Nephron (organoid): Measurements from ENCODE around the gene DSCAM.

ENCODE experiments used
- H3K27ac Mint-ChIP-seq, 3 experiments: 2 replicates each; pipeline ENCODE4 v1.8.0; 2020; ENCODE audit warnings: mixed read lengths in 3 of 3, mild to moderate bottlenecking in 2 of 3, moderate library complexity in 1 of 3
- H3K27me3 Mint-ChIP-seq: 2 replicates; pipeline ENCODE4 v1.8.0; 2021; ENCODE audit warnings: low read depth, mild to moderate bottlenecking, moderate library complexity, mixed read lengths
- H3K36me3 Mint-ChIP-seq: 2 replicates; pipeline ENCODE4 v1.8.0; 2020; ENCODE audit warnings: low read depth, mixed read lengths
- H3K4me1 Mint-ChIP-seq: 2 replicates; pipeline ENCODE4 v1.8.0; 2020; ENCODE audit warnings: mixed read lengths
- H3K4me3 Mint-ChIP-seq, 3 experiments: 2 replicates each; pipeline ENCODE4 v1.8.0; 2020; ENCODE audit warnings: mild to moderate bottlenecking in 3 of 3, mixed read lengths in 3 of 3, moderate library complexity in 2 of 3
- H3K9me3 Mint-ChIP-seq: 2 replicates; pipeline ENCODE4 v1.8.0; 2020; ENCODE audit warnings: mixed read lengths
- TF ChIP-seq, protein P1 (sequence below), 3 experiments: fragments of 200-600 bp; sonication (generic); IDR thresholded peaks; one replicate each; pipeline ENCODE4 v1.5.0; 2021; ENCODE audit warnings: antibody characterized with exemption in 3 of 3; ENCODE audit not compliant: unreplicated experiment in 3 of 3

Gene DSCAM

DNA sequence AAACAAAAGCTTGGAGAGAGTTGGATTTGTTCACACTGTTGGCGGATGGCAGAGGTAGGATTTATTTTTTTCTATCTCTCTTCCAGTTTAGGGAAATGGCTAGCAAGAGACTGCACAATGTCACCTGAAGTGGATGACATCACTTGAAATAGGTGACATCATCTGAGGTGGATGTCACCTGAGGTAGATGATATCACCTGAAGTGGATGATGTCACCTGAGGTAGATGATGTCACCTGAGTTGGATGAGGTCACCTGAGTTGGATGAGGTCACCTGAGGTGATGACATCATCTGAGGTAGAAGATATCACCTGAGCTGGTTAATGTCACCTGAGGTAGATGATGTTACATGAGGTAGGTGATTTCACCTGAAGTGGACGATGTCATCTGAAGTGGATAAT is 413.4 kb downstream of the DSCAM start:
- Mint-ChIP-seq H3K27me3 (peaks cover 22% of the 10 kb centered on the region), H3K4me1 (peaks cover 10% of the 10 kb centered on the region), H3K36me3 (no peaks in the 10 kb centered on the region), H3K4me3 (no peak overlapping the region), H3K9me3 (no peaks in the 10 kb centered on the region), H3K27ac (no peak overlapping the region)
- TF ChIP-seq, protein P1, sequence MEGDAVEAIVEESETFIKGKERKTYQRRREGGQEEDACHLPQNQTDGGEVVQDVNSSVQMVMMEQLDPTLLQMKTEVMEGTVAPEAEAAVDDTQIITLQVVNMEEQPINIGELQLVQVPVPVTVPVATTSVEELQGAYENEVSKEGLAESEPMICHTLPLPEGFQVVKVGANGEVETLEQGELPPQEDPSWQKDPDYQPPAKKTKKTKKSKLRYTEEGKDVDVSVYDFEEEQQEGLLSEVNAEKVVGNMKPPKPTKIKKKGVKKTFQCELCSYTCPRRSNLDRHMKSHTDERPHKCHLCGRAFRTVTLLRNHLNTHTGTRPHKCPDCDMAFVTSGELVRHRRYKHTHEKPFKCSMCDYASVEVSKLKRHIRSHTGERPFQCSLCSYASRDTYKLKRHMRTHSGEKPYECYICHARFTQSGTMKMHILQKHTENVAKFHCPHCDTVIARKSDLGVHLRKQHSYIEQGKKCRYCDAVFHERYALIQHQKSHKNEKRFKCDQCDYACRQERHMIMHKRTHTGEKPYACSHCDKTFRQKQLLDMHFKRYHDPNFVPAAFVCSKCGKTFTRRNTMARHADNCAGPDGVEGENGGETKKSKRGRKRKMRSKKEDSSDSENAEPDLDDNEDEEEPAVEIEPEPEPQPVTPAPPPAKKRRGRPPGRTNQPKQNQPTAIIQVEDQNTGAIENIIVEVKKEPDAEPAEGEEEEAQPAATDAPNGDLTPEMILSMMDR (IDR thresholded peaks at IDR 0.05; ENCODE audit: unreplicated experiment in 3 of 3), result no peak

DNA sequence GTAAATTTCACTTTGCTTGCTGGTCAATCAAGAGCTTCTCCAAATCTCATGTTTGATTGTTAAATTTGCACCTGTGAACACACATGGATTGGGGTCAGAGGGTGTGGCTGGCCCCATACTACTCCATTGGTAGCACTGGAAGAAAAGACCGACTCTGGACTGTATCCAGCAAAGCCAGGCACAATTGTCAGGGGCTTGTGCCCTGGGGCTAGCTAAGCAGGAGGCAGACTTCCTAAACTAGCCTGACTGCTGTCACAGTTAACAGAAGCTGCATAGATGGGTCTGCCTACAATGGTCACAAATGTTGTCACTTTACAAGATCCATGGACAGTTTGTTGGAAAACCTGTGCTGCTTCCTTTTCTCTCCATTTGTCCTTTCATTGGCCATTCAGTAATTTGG is 421.0 kb downstream of the DSCAM start:
- Mint-ChIP-seq H3K27me3 (peaks cover 16% of the 10 kb centered on the region), H3K4me3 (no peak overlapping the region), H3K36me3 (no peaks in the 10 kb centered on the region), H3K9me3 (peaks cover 7% of the 10 kb centered on the region), H3K4me1 (no peaks in the 10 kb centered on the region), H3K27ac (no peak overlapping the region)
- TF ChIP-seq, protein P1 (IDR thresholded peaks at IDR 0.05; ENCODE audit: unreplicated experiment in 3 of 3), result no peak

DNA sequence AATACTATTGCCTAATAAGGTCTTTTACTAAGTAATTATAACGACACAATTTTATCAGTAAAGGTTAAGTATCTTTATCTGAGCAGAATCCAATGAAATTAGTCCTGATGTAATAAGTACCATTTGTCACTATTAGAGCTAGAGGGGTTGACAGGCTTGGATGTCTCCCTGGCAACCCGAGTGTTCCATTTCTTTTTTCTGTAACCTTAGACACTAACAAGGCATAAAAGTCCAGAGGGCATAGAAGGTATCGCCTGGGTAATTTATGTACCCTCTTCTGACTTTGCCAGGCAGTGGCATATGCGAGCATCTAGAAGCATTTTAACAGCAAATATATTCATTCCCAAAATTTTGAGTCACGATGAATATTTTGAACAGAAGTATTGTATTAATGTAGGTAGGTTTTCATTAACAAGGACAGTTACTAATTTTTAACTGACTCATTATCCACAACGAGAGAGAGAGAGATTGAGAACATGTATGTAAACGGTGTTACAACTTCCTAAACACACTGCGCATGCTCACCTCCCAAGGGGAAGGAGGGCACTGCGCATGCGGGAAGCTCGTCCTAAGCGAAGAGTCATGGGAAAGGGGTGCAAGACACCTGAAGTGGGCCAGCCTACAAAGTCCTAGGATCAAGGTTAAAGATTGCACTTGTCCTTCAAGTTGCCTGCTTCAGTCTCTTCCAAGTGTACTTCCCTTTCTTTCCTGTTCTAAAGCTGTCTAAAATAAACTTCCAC is 423.9 kb downstream of the DSCAM start:
- no peaks in the 10 kb centered on the region for H3K4me1 Mint-ChIP-seq
- TF ChIP-seq, protein P1 (IDR thresholded peaks at IDR 0.05; ENCODE audit: unreplicated experiment in 3 of 3), result no peak
- H3K36me3 Mint-ChIP-seq, result no peaks in the 10 kb centered on the region
- no peak overlapping the region for H3K27ac Mint-ChIP-seq
- H3K4me3 Mint-ChIP-seq, result no peak overlapping the region
- peaks cover 3% of the 10 kb centered on the region for H3K27me3 Mint-ChIP-seq
- peaks cover 20% of the 10 kb centered on the region for H3K9me3 Mint-ChIP-seq

DNA sequence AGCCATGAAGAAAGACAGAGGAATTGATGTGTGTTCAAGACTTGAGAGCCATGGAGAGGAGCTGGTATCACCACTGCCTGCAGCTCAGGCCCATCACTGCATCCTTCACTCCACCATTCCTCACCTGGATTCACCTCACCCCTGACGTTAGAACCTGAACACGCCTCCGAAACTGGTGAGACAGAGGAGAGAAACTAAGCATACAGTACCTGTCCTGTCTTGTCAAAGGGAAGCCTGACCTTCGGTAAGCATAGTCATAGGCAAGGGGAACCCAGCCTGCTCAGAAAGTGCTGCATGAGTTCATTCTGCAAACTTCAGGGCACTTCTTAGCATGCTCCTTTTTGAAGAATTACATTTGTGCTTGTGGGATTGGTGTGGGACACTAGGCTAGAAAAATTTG is 425.8 kb downstream of the DSCAM start:
- TF ChIP-seq, protein P1 (IDR thresholded peaks at IDR 0.05; ENCODE audit: unreplicated experiment in 3 of 3), result no peak
- Mint-ChIP-seq H3K4me1 (no peaks in the 10 kb centered on the region), H3K36me3 (no peaks in the 10 kb centered on the region), H3K9me3 (peaks cover 24% of the 10 kb centered on the region), H3K27ac (no peak overlapping the region), H3K27me3 (peaks cover 3% of the 10 kb centered on the region), H3K4me3 (no peak overlapping the region)

DNA sequence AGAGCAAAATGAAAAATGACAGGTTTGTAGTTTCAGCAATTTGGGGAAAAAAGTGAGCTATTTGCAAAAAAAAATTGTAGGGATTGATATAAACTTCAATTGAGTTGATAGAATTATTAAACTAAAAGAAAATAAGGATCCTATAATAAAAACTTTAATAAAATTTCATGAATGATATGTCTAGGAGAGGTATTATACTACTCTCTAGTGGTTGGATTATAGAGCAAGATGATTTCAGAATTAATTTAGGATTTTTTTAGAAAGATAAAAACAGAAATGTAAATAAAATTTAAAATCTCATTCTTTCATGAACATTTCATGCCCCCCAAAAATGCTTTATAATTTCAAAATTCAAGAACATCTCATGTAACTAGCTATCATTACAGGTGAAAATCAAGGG is 430.4 kb downstream of the DSCAM start:
- TF ChIP-seq, protein P1 (IDR thresholded peaks at IDR 0.05; ENCODE audit: unreplicated experiment in 3 of 3), result peak in 1 of 3 experiments; percentile 10
- no peak overlapping the region for H3K27ac Mint-ChIP-seq
- peaks cover 21% of the 10 kb centered on the region for H3K9me3 Mint-ChIP-seq
- H3K4me1 Mint-ChIP-seq, result no peaks in the 10 kb centered on the region
- no peak overlapping the region for H3K4me3 Mint-ChIP-seq
- peaks cover 3% of the 10 kb centered on the region for H3K27me3 Mint-ChIP-seq
- H3K36me3 Mint-ChIP-seq, result no peaks in the 10 kb centered on the region

DNA sequence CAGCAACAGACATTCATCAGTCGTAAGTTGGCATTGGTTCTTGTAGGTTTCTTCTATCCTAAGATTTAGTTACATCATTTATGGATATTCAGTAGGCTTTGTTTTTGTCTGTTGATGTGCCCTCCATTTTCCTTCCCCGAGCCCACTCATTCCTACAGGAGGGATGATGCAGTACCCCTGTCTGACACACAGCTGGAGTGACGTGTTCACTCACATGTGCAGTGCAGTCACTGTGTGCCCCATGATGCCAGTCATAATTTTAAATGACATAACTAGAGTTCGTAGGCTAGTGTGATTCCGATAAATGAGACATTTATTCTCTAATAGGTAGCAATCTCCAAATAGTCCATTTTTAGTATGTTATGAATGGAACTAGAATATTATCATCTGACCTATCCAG is 438.4 kb downstream of the DSCAM start:
- H3K27ac Mint-ChIP-seq, result no peak overlapping the region
- no peaks in the 10 kb centered on the region for H3K27me3 Mint-ChIP-seq
- peaks cover 8% of the 10 kb centered on the region for H3K9me3 Mint-ChIP-seq
- no peaks in the 10 kb centered on the region for H3K36me3 Mint-ChIP-seq
- no peak overlapping the region for H3K4me3 Mint-ChIP-seq
- H3K4me1 Mint-ChIP-seq, result peaks cover 10% of the 10 kb centered on the region
- TF ChIP-seq, protein P1 (IDR thresholded peaks at IDR 0.05; ENCODE audit: unreplicated experiment in 3 of 3), result no peak
